Iris pigment epithelial cell (primary cell): ENCODE results near the gene CCNT1.

Experiments used
- DNase-seq: peaks from one replicate; pipeline ENCODE4 v3.0.0-alpha.2; 2011; ENCODE audit warnings: low read depth

CCNT1 gene

GRCh38 chr12:48640854-48641253 lies 75.7 kb downstream of the CCNT1 start:
- DNase-seq: no peak

- no peak for DNase-seq
Measured at GRCh38 chr12:48640428-48640827, 76.1 kb downstream of the CCNT1 start.
